Naive B cell (primary cell): ENCODE data around the gene TMEM109. TPM values are rescaled to one million over a fixed set of nuclear protein-coding genes. Genes with fewer than 3 reads are reported as not detected.

ENCODE experiments used
- ATAC-seq, 2 donors: fragments of 150-1000 bp; cut with Tn5 transposase; 2 replicates each; pipeline ENCODE4 v1.10.0; 2021; ENCODE audit warnings: low read depth in 2 of 2, mild to moderate bottlenecking in 2 of 2, moderate library complexity in 2 of 2
- DNase-seq: peaks from one replicate; pipeline ENCODE4 v3.0.0; 2022
- H3K27ac Mint-ChIP-seq, 6 donors: one replicate each; pipeline ENCODE4 v1.8.0; 2020 to 2022; ENCODE audit warnings: mild to moderate bottlenecking in 6 of 6, mixed read lengths in 6 of 6, moderate library complexity in 5 of 6, inconsistent platforms in 2 of 6
- H3K27me3 Mint-ChIP-seq, 3 donors: one replicate each; pipeline ENCODE4 v1.8.0; 2021 to 2022; ENCODE audit warnings: mixed read lengths in 3 of 3, mild to moderate bottlenecking in 1 of 3
- H3K36me3 Mint-ChIP-seq, 2 donors: one replicate each; pipeline ENCODE4 v1.8.0; 2020 to 2022; ENCODE audit warnings: mixed read lengths in 2 of 2, inconsistent platforms in 1 of 2, mild to moderate bottlenecking in 1 of 2
- H3K4me1 Mint-ChIP-seq, 3 donors: one replicate each; pipeline ENCODE4 v1.8.0; 2020 to 2022; ENCODE audit warnings: mixed read lengths in 3 of 3, inconsistent platforms in 1 of 3, mild to moderate bottlenecking in 1 of 3, moderate library complexity in 1 of 3
- H3K4me3 Mint-ChIP-seq, 8 donors: one replicate each; pipeline ENCODE4 v1.8.0; 2020 to 2022; ENCODE audit warnings: mild to moderate bottlenecking in 8 of 8, mixed read lengths in 8 of 8, moderate library complexity in 8 of 8, inconsistent platforms in 2 of 8
- H3K9me3 Mint-ChIP-seq, 7 donors: one replicate each; pipeline ENCODE4 v1.8.0; 2020 to 2022; ENCODE audit warnings: mixed read lengths in 7 of 7, mild to moderate bottlenecking in 5 of 7, inconsistent platforms in 2 of 7, moderate library complexity in 1 of 7
- polyA plus RNA-seq, 6 donors: library from polyadenylated mRNA; unstranded; fragments of 300-500 nt; fragmentation: Illumina TruSeq; gene quantifications; one replicate each; pipeline ENCODE4 v1.2.3, GENCODE V29; 2021; ENCODE audit warnings: low read depth in 6 of 6

TMEM109 gene
- polyA plus RNA-seq, 6 donors from 2014 or later: 286 to 521 (median 315) TPM

GRCh38 chr11:60966890-60967289 lies 52.9 kb downstream of the TMEM109 start:
- Mint-ChIP-seq H3K9me3 (peaks cover 0 to 6% (median 0%) of the 10 kb centered on the region in 7 donors), H3K27me3 (no peaks in the 10 kb centered on the region), H3K27ac (peak overlapping the region in 1 of 6 donors; percentile 66), H3K4me3 (no peak overlapping the region), H3K4me1 (peaks cover 17 to 19% (median 17%) of the 10 kb centered on the region in 3 donors), H3K36me3 (no peaks in the 10 kb centered on the region)
- DNase-seq (no peak), ATAC-seq (no peak)

GRCh38 chr11:60968223-60968622 lies 54.3 kb downstream of the TMEM109 start:
- Mint-ChIP-seq H3K27ac (no peak overlapping the region), H3K36me3 (no peaks in the 10 kb centered on the region), H3K4me1 (peaks cover 24 to 31% (median 28%) of the 10 kb centered on the region in 3 donors), H3K9me3 (peaks cover 0 to 6% (median 0%) of the 10 kb centered on the region in 7 donors), H3K27me3 (no peaks in the 10 kb centered on the region), H3K4me3 (no peak overlapping the region)
- no peak for ATAC-seq
- no peak for DNase-seq

GRCh38 chr11:60970369-60970774 lies 56.4 kb downstream of the TMEM109 start:
- Mint-ChIP-seq H3K27me3 (no peaks in the 10 kb centered on the region), H3K27ac (peak overlapping the region; percentile 85 to 89 (median 86)), H3K36me3 (no peaks in the 10 kb centered on the region), H3K4me1 (peaks cover 32 to 47% (median 40%) of the 10 kb centered on the region in 3 donors), H3K4me3 (peak overlapping the region in 7 of 8 donors; percentile 24 to 64 (median 44)), H3K9me3 (peaks cover 0 to 6% (median 0%) of the 10 kb centered on the region in 7 donors)
- ATAC-seq (peak; percentile 78 to 83), DNase-seq (peak; percentile 67)

- Mint-ChIP-seq H3K36me3 (no peaks in the 10 kb centered on the region), H3K4me1 (peaks cover 32 to 49% (median 40%) of the 10 kb centered on the region in 3 donors), H3K4me3 (peak overlapping the region in 7 of 8 donors; percentile 68 to 93 (median 87)), H3K27ac (peak overlapping the region in 5 of 6 donors; percentile 82 to 91 (median 86)), H3K9me3 (peaks cover 0 to 6% (median 0%) of the 10 kb centered on the region in 7 donors), H3K27me3 (no peaks in the 10 kb centered on the region)
- ATAC-seq (no peak), DNase-seq (no peak)
These were observed 56.9 kb downstream of the TMEM109 start for GRCh38 chr11:60970890-60971289.

GRCh38 chr11:60971520-60971919 lies 57.6 kb downstream of the TMEM109 start, which contains the start of gene CD6:
CD6 (plus strand) TSS chr11:60971680; CDS start chr11:60971866, 186 bp downstream.
- H3K27me3 Mint-ChIP-seq: no peaks in the 10 kb centered on the region
- peaks cover 0 to 6% (median 0%) of the 10 kb centered on the region in 7 donors for H3K9me3 Mint-ChIP-seq
- ATAC-seq: peak; percentile 78 to 85
- peak within 1 kb of the TSS; percentile 68 to 93 (median 88) for H3K4me3 Mint-ChIP-seq
- peak within 1 kb of the TSS; percentile 85 to 98 (median 90) for H3K27ac Mint-ChIP-seq
- no peaks in the 10 kb centered on the region for H3K36me3 Mint-ChIP-seq
- peaks cover 32 to 50% (median 40%) of the 10 kb centered on the region in 3 donors for H3K4me1 Mint-ChIP-seq
- DNase-seq: peak; percentile 63

GRCh38 chr11:60972182-60973030 lies 58.4 kb downstream of the TMEM109 start:
- Mint-ChIP-seq H3K9me3 (peaks cover 0 to 6% (median 0%) of the 10 kb centered on the region in 7 donors), H3K4me3 (peak overlapping the region; percentile 68 to 93 (median 88)), H3K4me1 (peaks cover 35 to 58% (median 44%) of the 10 kb centered on the region in 3 donors), H3K27me3 (no peaks in the 10 kb centered on the region), H3K27ac (peak overlapping the region in 5 of 6 donors; percentile 21 to 93 (median 86)), H3K36me3 (no peaks in the 10 kb centered on the region)
- DNase-seq (no peak), ATAC-seq (no peak)

Other genes with a start within 250 kb of the TMEM109 start
- not detected for gene MS4A8, start 214.5 kb upstream of the TMEM109 start, polyA plus RNA-seq
- not detected for gene MS4A18, start 189.4 kb upstream of the TMEM109 start, polyA plus RNA-seq
- gene MS4A15, start 157.3 kb upstream of the TMEM109 start, polyA plus RNA-seq: not detected
- not detected for gene MS4A10, start 128.8 kb upstream of the TMEM109 start, polyA plus RNA-seq
- 10 to 100 TPM; 12.9 to 23.7 (median 14.7) TPM for gene CCDC86, start 72.0 kb upstream of the TMEM109 start, polyA plus RNA-seq
- not detected for gene PTGDR2, start 58.2 kb upstream of the TMEM109 start, polyA plus RNA-seq
- not detected for gene ZP1, start 46.6 kb upstream of the TMEM109 start, polyA plus RNA-seq
- gene PRPF19, start 7.6 kb upstream of the TMEM109 start, polyA plus RNA-seq: 10 to 100 TPM in 5 of 6 donors, 1 to 10 TPM in 1; 5.6 to 19.3 (median 15.6) TPM
- 1 to 10 TPM in 1 of 6 donors, under 1 TPM in 3, not detected in 2; 0.23 to 1.2 (median 0.40) TPM for gene TMEM132A, start 10.3 kb downstream of the TMEM109 start, polyA plus RNA-seq
- 10 to 100 TPM in 5 of 6 donors, 1 to 10 TPM in 1; 7.0 to 18.1 (median 15.9) TPM for gene SLC15A3, start 38.0 kb downstream of the TMEM109 start, polyA plus RNA-seq
- 10 to 100 TPM in 4 of 6 donors, 1 to 10 TPM in 2; 6.4 to 25.2 (median 10.8) TPM for gene CD6, start 57.5 kb downstream of the TMEM109 start, polyA plus RNA-seq
- gene CD5, start 188.3 kb downstream of the TMEM109 start, polyA plus RNA-seq: 10 to 100 TPM in 3 of 6 donors, 1 to 10 TPM in 3; 5.6 to 21.0 (median 10.5) TPM
- 1 to 10 TPM; 1.0 to 4.6 (median 2.4) TPM for gene VPS37C, start 247.3 kb downstream of the TMEM109 start, polyA plus RNA-seq